Epithelial cell of esophagus (primary cell): ENCODE data around the gene ULBP3.

Experiments
- DNase-seq: peaks from one replicate; pipeline ENCODE4 v3.0.0; 2010; ENCODE audit warnings: low read depth
- H3K4me3 ChIP-seq: 2 replicates; pipeline ENCODE4 v1.5.1; 2011; ENCODE audit warnings: mild to moderate bottlenecking, low read length, control low read depth
- CTCF ChIP-seq: IDR thresholded peaks from 2 replicates; pipeline ENCODE4 v1.5.1; 2011; ENCODE audit warnings: low read depth, mild to moderate bottlenecking, low read length, control low read depth, inconsistent platforms; ENCODE audit not compliant: insufficient read depth; ENCODE audit errors: missing control alignments

Gene ULBP3

GRCh38 chr6:150090328-150090727 is 21.4 kb upstream of the ULBP3 start:
- no peak for DNase-seq
- no peak for TF ChIP-seq CTCF
- no peak overlapping the region for H3K4me3 ChIP-seq

- no peak for DNase-seq
- H3K4me3 ChIP-seq, result no peak overlapping the region
- TF ChIP-seq CTCF, result no peak
Observed at GRCh38 chr6:150088481-150089154, 19.7 kb upstream of the ULBP3 start.

- no peak for TF ChIP-seq CTCF
- DNase-seq, result peak; percentile 33
- no peak overlapping the region for H3K4me3 ChIP-seq
Observed at GRCh38 chr6:150087336-150087735, 18.4 kb upstream of the ULBP3 start.

GRCh38 chr6:150086026-150086425 is 17.1 kb upstream of the ULBP3 start:
- DNase-seq, result no peak
- TF ChIP-seq CTCF, result no peak
- H3K4me3 ChIP-seq, result no peak overlapping the region

- DNase-seq, result no peak
- H3K4me3 ChIP-seq, result no peak overlapping the region
- TF ChIP-seq CTCF, result no peak
Observed at GRCh38 chr6:150084426-150084825, 15.5 kb upstream of the ULBP3 start.

GRCh38 chr6:150083839-150084238 is 14.9 kb upstream of the ULBP3 start:
- no peak for DNase-seq
- H3K4me3 ChIP-seq, result no peak overlapping the region
- no peak for TF ChIP-seq CTCF

- no peak for TF ChIP-seq CTCF
- no peak overlapping the region for H3K4me3 ChIP-seq
- DNase-seq, result no peak
Observed at GRCh38 chr6:150081702-150082101, 12.8 kb upstream of the ULBP3 start.
